ENCODE results near the gene SLC22A3.

DNA sequence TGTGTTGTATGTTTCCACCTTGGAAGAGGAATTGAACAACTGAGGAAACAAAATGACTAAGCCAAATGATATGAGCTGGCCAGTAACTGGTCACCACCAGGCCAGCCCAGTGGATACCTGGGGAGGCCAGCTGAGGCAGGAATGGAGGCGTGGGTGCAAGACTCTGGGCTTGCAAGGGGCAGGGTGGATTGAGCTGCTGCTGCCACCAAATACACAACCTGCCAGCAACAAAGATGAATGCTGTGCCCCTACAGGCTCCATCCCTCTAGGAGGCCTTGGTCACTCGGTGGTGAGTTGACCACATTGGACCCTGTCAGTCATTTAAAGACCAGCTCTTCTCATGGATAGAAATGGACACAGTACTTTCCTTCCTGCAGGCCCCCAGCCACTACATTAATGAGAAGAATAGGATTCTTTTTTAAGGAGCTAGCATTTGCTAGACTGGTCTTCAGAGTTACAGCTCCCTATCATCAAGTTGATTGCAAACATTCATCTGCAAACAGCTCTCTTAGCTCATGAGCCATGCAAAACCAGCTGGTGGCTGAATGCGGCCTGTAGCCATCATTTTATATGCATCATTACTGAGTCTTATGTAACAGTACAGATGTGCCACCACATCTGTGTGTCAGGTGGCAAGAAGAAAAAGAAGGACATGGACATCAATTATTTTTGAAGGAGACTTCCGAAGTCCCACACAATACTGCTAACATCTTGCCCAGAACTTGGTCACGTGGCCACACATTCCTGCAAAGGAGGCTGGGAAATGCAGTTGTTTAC lies 26.3 kb upstream of the SLC22A3 start:
- TF ChIP-seq, protein P1, sequence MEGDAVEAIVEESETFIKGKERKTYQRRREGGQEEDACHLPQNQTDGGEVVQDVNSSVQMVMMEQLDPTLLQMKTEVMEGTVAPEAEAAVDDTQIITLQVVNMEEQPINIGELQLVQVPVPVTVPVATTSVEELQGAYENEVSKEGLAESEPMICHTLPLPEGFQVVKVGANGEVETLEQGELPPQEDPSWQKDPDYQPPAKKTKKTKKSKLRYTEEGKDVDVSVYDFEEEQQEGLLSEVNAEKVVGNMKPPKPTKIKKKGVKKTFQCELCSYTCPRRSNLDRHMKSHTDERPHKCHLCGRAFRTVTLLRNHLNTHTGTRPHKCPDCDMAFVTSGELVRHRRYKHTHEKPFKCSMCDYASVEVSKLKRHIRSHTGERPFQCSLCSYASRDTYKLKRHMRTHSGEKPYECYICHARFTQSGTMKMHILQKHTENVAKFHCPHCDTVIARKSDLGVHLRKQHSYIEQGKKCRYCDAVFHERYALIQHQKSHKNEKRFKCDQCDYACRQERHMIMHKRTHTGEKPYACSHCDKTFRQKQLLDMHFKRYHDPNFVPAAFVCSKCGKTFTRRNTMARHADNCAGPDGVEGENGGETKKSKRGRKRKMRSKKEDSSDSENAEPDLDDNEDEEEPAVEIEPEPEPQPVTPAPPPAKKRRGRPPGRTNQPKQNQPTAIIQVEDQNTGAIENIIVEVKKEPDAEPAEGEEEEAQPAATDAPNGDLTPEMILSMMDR (conservative IDR thresholded peaks at IDR 0.05 in 1 of 2, IDR thresholded peaks at IDR 0.05 in 1 of 2; ENCODE audit: low read depth in 1 of 2, low read length in 2 of 2) = no peak
- TF ChIP-seq EZH2 (IDR thresholded peaks at IDR 0.05; ENCODE audit: low read length, missing control alignments) = no peak

Measured in fibroblast of lung (primary cell).